Gastrocnemius medialis (tissue), 4 donors: ENCODE measurements around the gene C9orf72.

ENCODE experiments used
- CTCF ChIP-seq, 5 experiments: fragments of 450-650 bp in 3 of 5; fragments of 200-600 bp in 2 of 5; sonication (generic) in 2 of 5; IDR thresholded peaks in 4 of 5; conservative IDR thresholded peaks in 1 of 5; 1 replicate in 4 of 5; 2 replicates in 1 of 5; pipeline ENCODE4 v1.5.1; 2016 to 2019; ENCODE audit warnings: antibody characterized with exemption in 5 of 5, mild to moderate bottlenecking in 3 of 5, moderate library complexity in 3 of 5
- POLR2A ChIP-seq, 2 donors: fragments of 450-650 bp; IDR thresholded peaks; one replicate each; pipeline ENCODE4 v1.6.1; 2017; ENCODE audit warnings: antibody characterized with exemption in 2 of 2, mild to moderate bottlenecking in 2 of 2, moderate library complexity in 2 of 2

- no peak for TF ChIP-seq CTCF (IDR thresholded peaks at IDR 0.05 in 4 of 5, conservative IDR thresholded peaks at IDR 0.05 in 1 of 5)
- no peak for TF ChIP-seq POLR2A (IDR thresholded peaks at IDR 0.05)
These were observed 54.5 kb downstream of the C9orf72 start for GRCh38 chr9:27518809-27519208.
